ENCODE data around the gene SPAG5. TPM values are rescaled to one million over a fixed set of nuclear protein-coding genes. Genes with fewer than 3 reads are reported as not detected.

The SPAG5 gene
- total RNA-seq, 1 donor from 2014 or later = 88.3 TPM

- no peak for DNase-seq (ENCODE audit: extremely low spot score, unreplicated experiment)
- Mint-ChIP-seq H3K4me3 (no peak overlapping the region), H3K27ac (no peak overlapping the region)
Observed at GRCh38 chr17:28584434-28584833, 14.4 kb downstream of the SPAG5 start.

DNA sequence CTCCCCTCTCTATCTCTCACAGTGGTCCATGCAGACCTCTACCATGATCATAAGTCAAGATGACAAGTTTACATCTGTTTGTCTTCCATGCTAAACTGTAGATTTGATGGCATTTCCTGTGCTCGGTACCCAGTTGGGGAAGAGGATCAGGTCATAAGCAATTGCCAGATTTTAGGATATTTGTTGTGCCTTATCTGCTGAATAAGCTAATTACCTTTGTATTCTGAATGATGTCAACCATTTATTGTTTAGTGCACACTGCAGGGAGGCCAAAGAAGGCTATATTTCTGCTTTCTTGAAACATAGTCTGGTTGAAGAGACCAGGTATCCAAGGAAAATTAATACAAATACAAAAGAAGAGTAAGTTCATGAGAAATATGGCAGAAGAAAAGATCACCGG lies 16.3 kb downstream of the SPAG5 start:
- Mint-ChIP-seq H3K9me3 (no peaks in the 10 kb centered on the region), H3K27me3 (no peaks in the 10 kb centered on the region), H3K27ac (no peak overlapping the region), H3K4me3 (no peak overlapping the region), H3K36me3 (peaks cover 5% of the 10 kb centered on the region), H3K4me1 (ENCODE audit: unreplicated experiment) (no peaks in the 10 kb centered on the region)
- no peak for DNase-seq (ENCODE audit: extremely low spot score, unreplicated experiment)
- TF ChIP-seq CTCF (conservative IDR thresholded peaks at IDR 0.05) = no peak

More at GRCh38 chr17:28584434-28584833, 14.4 kb downstream of the SPAG5 start:
- H3K4me1 Mint-ChIP-seq (ENCODE audit: unreplicated experiment) = no peaks in the 10 kb centered on the region
- no peak for TF ChIP-seq CTCF (conservative IDR thresholded peaks at IDR 0.05)
- H3K36me3 Mint-ChIP-seq = peaks cover 10% of the 10 kb centered on the region
- H3K27me3 Mint-ChIP-seq = no peaks in the 10 kb centered on the region
- H3K9me3 Mint-ChIP-seq = no peaks in the 10 kb centered on the region

DNA sequence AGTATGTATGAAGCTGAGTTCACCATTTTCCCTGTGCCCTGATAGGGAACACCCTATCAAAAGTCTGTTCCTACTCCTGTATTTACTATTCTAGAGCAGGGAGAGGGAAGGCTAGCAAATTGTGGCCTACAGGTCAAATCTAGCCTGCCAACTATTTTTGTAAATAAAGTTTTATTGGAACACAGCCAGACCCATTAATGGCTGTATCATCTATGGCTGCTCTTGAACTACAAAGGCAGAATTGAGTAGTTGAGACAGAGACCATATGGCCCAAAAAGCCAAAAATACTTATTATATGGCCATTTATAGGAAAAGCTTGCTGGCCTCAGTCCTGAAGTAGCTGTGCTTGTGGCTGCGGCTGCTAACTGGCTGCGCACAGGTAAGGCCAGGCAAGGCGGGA lies 17.9 kb downstream of the SPAG5 start:
- no peak for TF ChIP-seq CTCF (conservative IDR thresholded peaks at IDR 0.05)
- Mint-ChIP-seq H3K27me3 (no peaks in the 10 kb centered on the region), H3K4me3 (no peak overlapping the region), H3K36me3 (peaks cover 4% of the 10 kb centered on the region), H3K4me1 (ENCODE audit: unreplicated experiment) (peaks cover 5% of the 10 kb centered on the region), H3K9me3 (no peaks in the 10 kb centered on the region), H3K27ac (no peak overlapping the region)
- DNase-seq (ENCODE audit: extremely low spot score, unreplicated experiment) = no peak

GRCh38 chr17:28579526-28579925 lies 19.3 kb downstream of the SPAG5 start:
- Mint-ChIP-seq H3K27me3 (no peaks in the 10 kb centered on the region), H3K4me1 (ENCODE audit: unreplicated experiment) (peaks cover 5% of the 10 kb centered on the region), H3K4me3 (no peak overlapping the region), H3K36me3 (no peaks in the 10 kb centered on the region), H3K27ac (no peak overlapping the region), H3K9me3 (no peaks in the 10 kb centered on the region)
- no peak for DNase-seq (ENCODE audit: extremely low spot score, unreplicated experiment)
- TF ChIP-seq CTCF (conservative IDR thresholded peaks at IDR 0.05) = no peak

DNA sequence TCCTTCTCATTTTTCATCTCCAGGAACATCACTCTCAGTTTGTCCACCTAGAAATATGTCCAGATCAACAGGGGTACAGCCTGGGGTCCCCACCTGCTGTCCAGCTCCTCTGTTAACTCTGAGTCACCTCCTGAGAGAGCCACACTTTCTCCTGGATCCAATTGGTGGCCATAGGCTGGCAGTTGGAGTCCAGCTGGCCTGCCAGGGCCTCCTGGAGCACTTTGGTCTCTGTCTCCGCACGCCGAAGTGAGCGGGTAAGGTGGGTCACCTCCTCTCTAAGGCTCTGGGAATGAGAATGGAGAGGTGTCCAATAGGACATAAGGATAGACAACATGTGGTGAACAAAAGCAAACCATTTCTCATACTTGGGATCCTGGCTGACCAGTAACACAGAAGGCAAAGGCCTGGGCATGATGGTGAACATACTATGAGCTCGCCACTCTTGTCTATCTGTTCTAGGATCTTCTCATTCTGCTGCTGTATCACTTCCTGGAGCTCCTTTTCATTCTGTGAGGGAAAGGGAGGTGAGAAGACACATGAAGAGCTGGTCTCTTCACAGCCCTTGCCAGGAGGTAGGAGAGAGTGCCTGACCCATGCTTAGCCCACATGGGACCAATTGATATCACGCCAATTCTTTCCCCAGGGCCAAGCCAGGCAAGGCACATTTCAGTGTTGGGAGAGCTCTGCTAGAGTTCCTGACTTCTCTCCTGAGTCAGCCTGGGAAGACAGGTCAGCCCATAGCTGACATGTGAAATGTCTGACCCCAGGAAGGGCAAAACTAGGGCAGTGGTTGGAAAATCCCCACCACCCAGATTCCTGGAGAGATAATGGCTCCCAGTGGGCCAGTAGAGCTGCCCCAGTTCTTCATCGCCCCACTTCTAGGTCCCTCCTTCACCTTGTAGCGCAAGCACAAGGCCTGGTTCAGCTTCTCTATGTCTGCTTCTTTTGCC lies 20.3 kb downstream of the SPAG5 start:
- Mint-ChIP-seq H3K27me3 (no peaks in the 10 kb centered on the region), H3K4me3 (no peak overlapping the region), H3K27ac (no peak overlapping the region), H3K4me1 (ENCODE audit: unreplicated experiment) (peaks cover 5% of the 10 kb centered on the region), H3K36me3 (no peaks in the 10 kb centered on the region), H3K9me3 (no peaks in the 10 kb centered on the region)
- TF ChIP-seq CTCF (conservative IDR thresholded peaks at IDR 0.05) = no peak
- DNase-seq (ENCODE audit: extremely low spot score, unreplicated experiment) = no peak
